Caki2 (cell line): ENCODE measurements around the gene STX12. TPM values are rescaled to one million over a fixed set of nuclear protein-coding genes. Genes with fewer than 3 reads are reported as not detected.
"Not testable (repeated sequence)": the region's sequence is repeated elsewhere in the genome, so short reads cannot be mapped to it uniquely, and the experiment has no call there.

Experiments used
- DNase-seq: peaks from one replicate; pipeline ENCODE4 v3.0.0-alpha.2; 2015; ENCODE audit warnings: low read depth
- in situ Hi-C: cut with HindIII; loops from 2 replicates; pipeline ENCODE4 v1.10.0; 2016; ENCODE audit warnings: low sequenced_read_pairs, low pct_unique_long_range_greater_than_20kb, mixed read lengths
- total RNA-seq: library from RNA; depleted of rRNA; stranded (reverse); fragments of >200 nt; shearing (Covaris generic); gene quantifications from 2 replicates; pipeline ENCODE4 v1.2.3, GENCODE V29; 2014; ENCODE audit warnings: low replicate concordance

STX12 gene
- total RNA-seq, 1 experiment from 2014 or later, result 16.9 TPM

DNA sequence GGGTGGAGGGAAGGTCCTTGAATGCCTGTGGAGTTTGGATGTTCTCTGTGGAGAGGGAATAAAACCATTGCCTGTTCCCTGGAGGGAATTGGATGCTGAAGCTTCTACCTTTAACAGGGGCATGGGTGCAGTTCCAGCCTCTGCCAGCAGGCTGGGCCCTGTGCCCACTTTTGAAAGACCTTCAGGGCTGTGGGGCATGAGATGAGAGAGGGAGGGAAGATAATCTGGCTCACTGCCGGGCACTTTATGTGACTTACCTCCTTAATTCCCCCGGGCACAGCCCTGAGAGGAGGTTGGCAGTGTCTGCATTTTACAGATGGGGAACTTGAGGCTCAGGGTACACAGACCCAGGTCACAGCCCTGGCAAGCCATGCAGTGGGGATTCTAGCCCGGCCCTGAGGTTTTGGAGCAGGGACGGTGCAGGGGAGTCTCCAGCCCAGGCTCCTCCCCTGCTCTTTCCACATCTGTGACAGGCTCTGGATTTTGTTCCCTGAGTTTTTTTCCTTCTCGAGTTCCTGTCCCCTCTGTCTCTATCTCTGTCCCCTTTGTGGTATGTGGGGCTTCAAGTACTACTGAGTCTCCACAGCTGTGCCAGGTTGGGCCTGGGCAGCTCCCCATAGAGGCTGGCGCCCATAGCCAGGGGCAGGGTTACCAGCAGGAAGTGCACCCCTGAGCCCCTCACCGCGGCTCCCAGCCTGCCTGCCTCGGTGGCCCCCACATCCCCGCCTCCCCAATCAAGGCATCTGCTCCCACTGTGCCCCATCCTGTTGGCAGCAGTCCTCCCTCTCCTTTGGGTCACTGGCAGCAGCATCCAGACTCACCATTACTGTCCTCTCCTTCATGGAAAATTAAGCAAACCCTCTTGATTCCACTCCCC, 85.3 kb downstream of the STX12 start:
- peak; percentile 70 for DNase-seq
- in situ Hi-C loops, result no loop called here

GRCh38 chr1:27858949-27859576, 86.0 kb downstream of the STX12 start:
- no peak for DNase-seq
- in situ Hi-C loops, result no loop called here

DNA sequence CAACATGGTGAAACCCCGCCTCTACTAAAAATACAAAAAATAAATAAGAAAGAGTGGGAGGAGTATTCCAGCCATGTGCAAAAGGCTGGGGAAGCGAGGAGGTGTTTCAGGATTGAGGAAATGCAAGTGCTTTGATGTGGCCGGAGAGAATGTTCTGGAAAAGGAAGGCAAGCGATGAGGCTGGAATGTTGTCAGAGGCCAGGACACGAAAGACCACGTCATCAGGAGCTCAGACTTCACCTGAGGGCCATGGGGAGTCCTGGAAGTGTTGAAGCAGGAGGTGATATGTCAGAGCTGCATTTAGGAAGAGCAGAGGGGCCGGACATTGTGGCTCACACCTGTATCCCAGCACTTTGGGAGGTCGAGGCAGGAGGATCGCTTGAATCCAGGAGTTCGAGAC, 88.4 kb downstream of the STX12 start:
- in situ Hi-C loops, result no loop called here
- DNase-seq, result no peak

DNA sequence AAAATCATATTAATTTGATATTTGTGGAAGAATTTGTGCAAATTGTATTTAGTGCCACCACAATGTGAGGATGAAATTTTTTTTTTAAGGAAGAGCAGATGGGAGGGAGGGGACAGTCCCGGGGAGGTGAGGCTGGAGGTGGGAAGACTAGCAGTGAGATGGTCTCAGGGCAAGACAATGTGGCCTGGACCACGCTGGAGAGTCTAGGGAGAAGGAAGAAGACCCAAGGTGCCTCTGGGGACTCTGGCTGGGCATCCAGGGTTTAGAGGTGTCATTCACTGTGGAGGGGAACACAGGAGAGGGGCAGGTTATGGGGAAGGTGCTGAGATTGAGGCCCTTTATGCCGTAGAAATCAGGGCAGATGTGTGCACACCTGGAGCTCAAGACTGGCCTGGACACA, 89.0 kb downstream of the STX12 start:
- in situ Hi-C loops, result no loop called here

GRCh38 chr1:27862671-27863537, 89.9 kb downstream of the STX12 start:
- DNase-seq, result peak; percentile 86
- in situ Hi-C loops, result no loop called here

More for the DNA sequence above, 89.0 kb downstream of the STX12 start:
- no peak for DNase-seq

DNA sequence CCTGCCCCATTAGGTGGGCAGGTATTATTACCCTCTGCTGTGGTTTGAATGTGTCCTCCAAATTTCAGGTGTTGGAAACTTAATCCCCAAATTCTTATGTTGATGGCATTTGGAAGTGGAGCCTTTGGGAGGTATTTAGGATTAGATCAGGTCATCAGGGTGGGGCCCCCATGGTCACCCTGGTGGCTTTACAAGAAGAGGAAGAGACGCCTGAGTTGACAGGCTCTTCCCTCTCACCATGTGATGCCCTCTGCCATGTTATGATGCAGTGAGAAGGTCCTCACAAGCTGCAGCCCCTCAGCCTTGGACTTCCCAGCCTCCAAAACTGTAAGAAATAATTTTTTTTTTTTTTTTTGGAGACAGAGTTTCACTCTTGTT, 90.5 kb downstream of the STX12 start:
- in situ Hi-C loops, result no loop called here

GRCh38 chr1:27864264-27864895, 91.4 kb downstream of the STX12 start:
- no peak for DNase-seq
- in situ Hi-C loops, result no loop called here

More for the DNA sequence above, 90.5 kb downstream of the STX12 start:
- DNase-seq, result no peak

GRCh38 chr1:27865821-27866220, 92.8 kb downstream of the STX12 start:
- no peak for DNase-seq
- in situ Hi-C loops, result no loop called here

- no peak for DNase-seq
- in situ Hi-C loops, result no loop called here
Observed at GRCh38 chr1:27868556-27868931, 95.5 kb downstream of the STX12 start.

GRCh38 chr1:27868932-27869718, 96.1 kb downstream of the STX12 start:
- DNase-seq, result no peak
- in situ Hi-C loops, result no loop called here

- in situ Hi-C loops, result no loop called here
Observed at GRCh38 chr1:27869719-27870085, 96.7 kb downstream of the STX12 start.

GRCh38 chr1:27871076-27871475, 98.1 kb downstream of the STX12 start:
- in situ Hi-C loops, DNase-seq: not testable (repeated sequence)

More at GRCh38 chr1:27869719-27870085, 96.7 kb downstream of the STX12 start:
- DNase-seq, result no peak

DNA sequence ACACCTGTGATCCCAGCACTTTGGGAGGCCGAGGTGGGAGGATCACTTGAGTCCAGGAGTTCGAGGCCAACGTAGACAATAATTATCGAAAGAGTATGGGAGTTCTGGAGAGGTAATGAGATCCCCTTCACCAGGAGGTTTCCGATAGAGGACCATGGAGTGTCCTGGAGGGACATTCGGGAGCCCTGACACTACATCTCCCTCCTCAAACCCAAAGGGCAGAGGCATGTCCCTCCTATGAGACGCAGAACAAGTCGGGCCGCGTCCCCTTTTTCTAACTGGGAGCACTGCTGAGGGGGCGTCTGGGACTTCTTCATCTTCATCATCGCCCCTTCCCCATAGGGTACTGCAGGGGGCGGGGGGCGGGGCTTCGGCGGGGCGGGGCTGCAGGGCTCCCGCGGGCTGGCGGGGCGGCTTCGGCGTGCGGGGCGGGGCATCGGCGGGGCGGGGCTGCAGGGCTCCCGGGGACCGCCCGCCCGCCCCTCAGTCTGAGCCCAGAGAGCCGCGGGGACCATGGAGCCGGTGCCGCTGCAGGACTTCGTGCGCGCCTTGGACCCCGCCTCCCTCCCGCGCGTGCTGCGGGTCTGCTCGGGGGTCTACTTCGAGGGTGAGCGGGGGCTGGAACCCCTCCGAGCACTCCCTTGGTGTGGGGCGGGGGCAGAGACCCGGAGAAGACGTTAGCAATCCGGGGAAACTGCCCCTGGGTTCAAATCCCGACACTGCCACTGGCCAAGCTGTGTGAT, 99.2 kb downstream of the STX12 start, which contains the start of gene THEMIS2:
TSS of gene THEMIS2 (plus strand) at position 486 of the 743 bp plus-strand sequence. CDS start at position 514, 28 bp downstream.
- peak; percentile 22 for DNase-seq
- in situ Hi-C loops, result no loop called here

- in situ Hi-C loops, result no loop called here
- DNase-seq, result no peak
Observed at GRCh38 chr1:27872802-27873551, 100.0 kb downstream of the STX12 start.

- in situ Hi-C loops, result no loop called here
- no peak for DNase-seq
Observed at GRCh38 chr1:27873671-27874384, 100.8 kb downstream of the STX12 start.
